Mucosa of rectum (tissue), 2 donors: ENCODE measurements around the gene ZIC3.

Experiments
- H3K27ac ChIP-seq, 2 donors: one replicate each; pipeline ENCODE4 v1.7.0; 2013; ENCODE audit warnings: inconsistent platforms in 2 of 2, low read depth in 2 of 2, low read length in 2 of 2
- H3K27me3 ChIP-seq, 2 donors: one replicate each; pipeline ENCODE4 v1.7.0; 2013; ENCODE audit warnings: low read length in 2 of 2; ENCODE audit not compliant: control insufficient read depth in 2 of 2, insufficient read depth in 2 of 2
- H3K36me3 ChIP-seq, 2 donors: one replicate each; pipeline ENCODE4 v1.7.0; 2013; ENCODE audit warnings: low read length in 2 of 2; ENCODE audit not compliant: control insufficient read depth in 2 of 2, insufficient read depth in 2 of 2
- H3K4me1 ChIP-seq, 2 donors: one replicate each; pipeline ENCODE4 v1.7.0; 2013; ENCODE audit warnings: low read length in 2 of 2, mild to moderate bottlenecking in 1 of 2; ENCODE audit not compliant: control insufficient read depth in 2 of 2, insufficient read depth in 2 of 2
- H3K4me3 ChIP-seq, 2 donors: one replicate each; pipeline ENCODE4 v1.7.0; 2013; ENCODE audit warnings: low read length in 2 of 2
- H3K9ac ChIP-seq, 2 donors: one replicate each; pipeline ENCODE4 v1.7.0; 2013; ENCODE audit warnings: low read length in 2 of 2, low read depth in 1 of 2, mild to moderate bottlenecking in 1 of 2
- H3K9me3 ChIP-seq, 2 donors: one replicate each; pipeline ENCODE4 v1.7.0; 2013; ENCODE audit warnings: low read length in 2 of 2; ENCODE audit not compliant: control insufficient read depth in 2 of 2
- donor health status: healthy.
- donor health status: Normal muscosa, but diverticular disease.

Gene ZIC3

GRCh38 chrX:137574102-137574783, 8.3 kb downstream of the ZIC3 start:
- Histone ChIP-seq H3K9ac (no peak overlapping the region), H3K36me3 (no peaks in the 10 kb centered on the region), H3K4me3 (no peak overlapping the region), H3K9me3 (no peaks in the 10 kb centered on the region), H3K4me1 (no peaks in the 10 kb centered on the region), H3K27me3 (peaks cover 7 to 8% of the 10 kb centered on the region in 2 donors), H3K27ac (no peak overlapping the region)

- H3K27me3 ChIP-seq = peaks cover 4 to 6% of the 10 kb centered on the region in 2 donors
- no peaks in the 10 kb centered on the region for H3K36me3 ChIP-seq
- H3K4me1 ChIP-seq = no peaks in the 10 kb centered on the region
- no peak overlapping the region for H3K9ac ChIP-seq
- H3K9me3 ChIP-seq = no peaks in the 10 kb centered on the region
- no peak overlapping the region for H3K4me3 ChIP-seq
- no peak overlapping the region for H3K27ac ChIP-seq
These were observed 8.9 kb downstream of the ZIC3 start for GRCh38 chrX:137574784-137575293.

GRCh38 chrX:137575596-137576255, 9.8 kb downstream of the ZIC3 start:
- Histone ChIP-seq H3K4me3 (no peak overlapping the region), H3K9me3 (no peaks in the 10 kb centered on the region), H3K4me1 (no peaks in the 10 kb centered on the region), H3K36me3 (no peaks in the 10 kb centered on the region), H3K27ac (no peak overlapping the region), H3K9ac (no peak overlapping the region), H3K27me3 (peaks cover 0 to 6% of the 10 kb centered on the region in 2 donors)

- no peaks in the 10 kb centered on the region for H3K9me3 ChIP-seq
- H3K27me3 ChIP-seq = peaks cover 2 to 4% of the 10 kb centered on the region in 2 donors
- no peaks in the 10 kb centered on the region for H3K4me1 ChIP-seq
- no peaks in the 10 kb centered on the region for H3K36me3 ChIP-seq
- no peak overlapping the region for H3K27ac ChIP-seq
- H3K4me3 ChIP-seq = no peak overlapping the region
- no peak overlapping the region for H3K9ac ChIP-seq
These were observed 21.2 kb downstream of the ZIC3 start for GRCh38 chrX:137587151-137587550.

GRCh38 chrX:137600769-137601168, 34.8 kb downstream of the ZIC3 start:
- no peaks in the 10 kb centered on the region for H3K9me3 ChIP-seq
- no peaks in the 10 kb centered on the region for H3K4me1 ChIP-seq
- no peaks in the 10 kb centered on the region for H3K36me3 ChIP-seq
- no peaks in the 10 kb centered on the region for H3K27me3 ChIP-seq
- H3K27ac ChIP-seq = no peak overlapping the region
- no peak overlapping the region for H3K9ac ChIP-seq
- H3K4me3 ChIP-seq = no peak overlapping the region
